HG03442 (cell line): ENCODE measurements around the gene CNTNAP5.

Experiments used
- ATAC-seq: cut with Tn5 transposase; IDR thresholded peaks from one replicate; pipeline ENCODE4 v1.9.1; 2021; ENCODE audit warnings: mild to moderate bottlenecking, moderate library complexity; ENCODE audit not compliant: unreplicated experiment

The CNTNAP5 gene

DNA sequence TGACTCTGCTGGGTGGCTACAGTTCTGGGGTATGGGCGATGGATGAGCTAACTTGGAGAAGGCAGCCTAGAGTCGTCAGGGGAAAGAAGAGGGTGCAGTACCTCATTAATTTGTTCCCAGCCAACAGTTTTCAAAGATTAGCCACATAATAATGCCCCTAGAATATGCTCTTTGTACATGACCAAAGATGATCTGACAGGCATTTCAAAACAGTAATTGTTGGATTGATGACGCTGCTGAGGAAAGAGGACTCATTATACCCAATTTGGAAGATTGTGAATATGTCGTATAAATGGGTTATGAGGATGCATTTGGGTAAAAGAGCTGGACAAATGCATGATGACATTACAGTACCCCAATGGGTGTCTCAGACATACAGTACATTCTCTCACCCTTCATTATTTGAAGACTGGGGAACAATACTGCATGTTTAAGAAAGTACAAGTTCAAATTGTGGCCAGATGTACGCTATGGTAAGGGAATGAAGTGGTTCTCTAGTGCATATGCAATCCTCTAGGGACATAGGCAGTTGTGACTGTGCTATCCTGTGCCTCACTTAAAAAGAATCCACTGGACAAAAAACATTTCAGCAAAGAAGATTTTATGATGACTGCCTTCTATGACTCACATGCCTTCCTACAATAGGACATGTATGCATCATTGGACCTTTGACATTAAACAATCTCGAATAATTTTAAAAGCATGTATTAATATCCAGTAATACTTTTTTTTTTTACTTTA is 233.2 kb downstream of the CNTNAP5 start:
- ATAC-seq, result no peak

DNA sequence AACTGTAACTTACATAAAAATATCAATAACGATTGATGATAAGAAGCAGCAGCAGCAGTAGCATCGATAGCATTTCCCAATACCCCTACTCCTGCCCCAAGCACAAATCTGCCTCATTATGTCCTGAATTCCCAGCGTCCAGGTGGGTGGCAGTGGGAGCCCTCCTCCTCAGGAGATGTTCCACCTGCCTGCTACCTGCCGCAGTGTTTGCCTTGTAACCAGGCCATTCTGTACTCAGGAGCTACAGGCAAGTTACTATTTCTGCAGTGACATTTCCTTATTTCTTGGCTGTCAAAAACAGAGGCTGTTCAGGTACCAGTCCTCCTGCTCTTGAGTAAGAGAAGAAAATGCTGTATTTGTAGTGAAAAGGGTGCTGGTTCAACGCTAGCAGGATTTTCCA is 236.4 kb downstream of the CNTNAP5 start:
- ATAC-seq, result no peak

DNA sequence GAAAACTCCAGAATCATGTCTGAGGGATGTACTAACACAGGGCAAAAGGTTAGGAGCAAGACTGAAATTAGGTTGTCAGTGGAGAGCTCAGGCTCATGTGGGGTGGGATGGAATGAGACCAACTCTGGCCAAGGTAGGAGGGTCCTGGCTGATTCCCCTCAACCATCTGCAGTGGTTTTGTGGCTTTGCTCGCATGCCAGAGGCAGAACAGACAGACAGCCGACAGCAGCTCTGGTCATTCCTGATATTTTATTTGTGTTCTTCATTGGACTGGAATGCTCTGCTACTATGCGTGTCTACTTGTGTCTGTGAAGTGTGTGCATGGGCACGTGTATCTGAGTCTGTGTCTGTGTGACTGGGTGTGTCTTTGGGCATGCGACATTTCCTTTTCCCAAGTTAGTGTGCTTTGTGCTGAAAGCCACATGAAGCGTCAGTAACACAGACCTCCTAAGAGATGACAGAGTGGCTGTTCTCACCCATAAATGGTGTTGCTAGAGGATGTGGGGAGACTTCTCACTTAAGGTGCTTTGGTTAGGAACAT is 239.5 kb downstream of the CNTNAP5 start:
- ATAC-seq, result no peak

DNA sequence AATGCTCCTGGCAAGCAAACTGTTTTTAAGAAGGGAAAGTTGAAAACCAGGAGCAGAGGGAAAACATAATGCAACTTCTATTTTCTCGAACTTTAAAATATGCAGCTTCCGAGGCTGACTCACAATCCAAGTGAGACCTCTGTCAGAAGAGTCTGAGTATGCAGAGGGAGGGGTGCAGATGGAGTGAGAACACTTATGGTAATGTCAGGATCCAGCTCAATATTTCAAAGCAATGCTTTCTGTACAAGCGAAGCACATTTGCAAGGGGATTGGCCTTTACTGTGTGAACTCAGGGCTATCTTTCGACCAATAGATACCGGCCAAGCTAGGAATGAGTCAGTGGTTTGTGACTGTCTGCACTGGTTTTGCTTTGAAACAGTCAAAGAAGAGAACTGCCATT is 242.7 kb downstream of the CNTNAP5 start:
- ATAC-seq, result no peak

DNA sequence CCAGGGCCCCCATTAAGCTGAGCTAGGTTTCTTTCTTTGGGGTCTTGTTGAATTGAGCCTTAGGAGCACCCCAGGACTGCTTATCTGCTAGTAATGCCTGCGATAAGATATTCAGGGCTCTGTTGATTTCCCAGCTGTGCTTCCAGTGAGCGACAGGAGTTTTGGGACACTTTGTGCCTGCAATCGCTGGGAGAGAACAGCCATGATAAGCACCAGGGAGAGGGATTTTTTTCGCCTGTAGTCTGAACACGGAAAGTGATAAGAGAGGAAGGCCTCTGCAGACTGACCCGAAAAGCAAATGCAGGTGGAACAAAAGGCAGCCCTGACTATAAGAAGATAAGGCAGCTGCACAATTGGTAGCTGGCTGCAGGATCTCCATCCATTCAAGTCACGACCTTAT is 244.3 kb downstream of the CNTNAP5 start:
- ATAC-seq, result no peak

DNA sequence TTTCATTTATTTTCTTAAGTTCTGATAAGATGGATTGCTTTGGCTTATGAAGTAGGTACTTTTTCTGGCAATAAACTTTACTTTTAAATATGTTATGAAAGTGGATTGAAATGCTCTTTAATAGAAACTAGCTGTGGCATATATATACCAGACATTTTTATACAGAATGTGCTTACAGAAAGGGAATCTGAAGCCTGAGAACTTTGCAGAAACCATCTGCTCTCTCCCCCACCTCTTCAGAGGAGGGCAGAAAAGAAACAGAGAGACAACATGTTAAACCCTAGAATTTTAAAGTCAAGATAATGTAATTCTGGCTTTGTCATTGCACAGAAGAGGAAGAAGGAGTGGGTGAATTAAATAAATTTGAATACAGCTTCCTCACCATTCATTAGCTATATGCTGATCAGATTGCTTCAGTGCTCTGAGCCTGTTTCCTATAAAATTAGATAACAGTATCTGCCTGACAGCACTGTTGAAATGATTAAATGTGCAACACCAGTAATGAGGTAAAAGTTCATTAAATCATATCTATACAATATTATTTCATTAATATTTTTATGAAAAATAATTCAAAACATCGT is 247.3 kb downstream of the CNTNAP5 start:
- no peak for ATAC-seq

DNA sequence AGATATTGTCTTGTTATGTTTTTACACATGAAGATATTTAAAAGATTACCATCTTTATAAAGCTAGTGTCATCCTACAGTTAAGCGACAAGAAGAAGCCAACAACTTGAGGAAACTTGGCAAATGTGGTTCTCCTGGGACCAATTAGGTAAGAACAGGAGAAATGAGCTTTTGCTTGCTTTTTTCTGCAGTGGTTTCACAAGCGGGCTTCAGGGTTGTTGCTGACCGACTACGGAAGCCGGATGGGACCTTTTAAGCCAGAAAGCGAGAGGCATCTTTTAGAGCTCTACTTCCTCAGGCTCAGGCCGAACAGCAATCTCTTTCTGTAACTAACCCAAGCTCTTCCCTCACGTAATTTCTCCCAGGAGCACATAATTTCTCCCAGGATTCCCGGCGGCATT is 256.5 kb downstream of the CNTNAP5 start:
- no peak for ATAC-seq

DNA sequence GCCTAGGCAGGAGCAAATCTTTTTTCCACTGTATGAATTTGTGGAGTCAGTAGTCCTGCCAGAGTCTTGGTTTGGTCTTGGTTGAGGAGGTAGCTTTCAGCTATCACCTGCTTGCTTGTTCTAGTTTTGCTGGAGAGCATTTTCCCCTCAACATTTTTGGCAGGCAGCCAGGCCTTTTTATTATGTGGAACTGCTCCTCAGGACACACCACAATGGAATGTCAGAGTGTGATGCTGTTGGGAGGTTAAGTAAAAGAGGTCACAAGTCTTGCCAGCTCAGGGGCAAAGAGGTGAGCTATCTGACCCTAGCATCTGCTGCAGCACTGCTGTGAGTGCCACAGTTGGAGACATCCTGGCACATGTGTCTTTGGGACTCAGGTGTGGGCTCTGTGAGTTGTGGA is 258.0 kb downstream of the CNTNAP5 start:
- no peak for ATAC-seq

DNA sequence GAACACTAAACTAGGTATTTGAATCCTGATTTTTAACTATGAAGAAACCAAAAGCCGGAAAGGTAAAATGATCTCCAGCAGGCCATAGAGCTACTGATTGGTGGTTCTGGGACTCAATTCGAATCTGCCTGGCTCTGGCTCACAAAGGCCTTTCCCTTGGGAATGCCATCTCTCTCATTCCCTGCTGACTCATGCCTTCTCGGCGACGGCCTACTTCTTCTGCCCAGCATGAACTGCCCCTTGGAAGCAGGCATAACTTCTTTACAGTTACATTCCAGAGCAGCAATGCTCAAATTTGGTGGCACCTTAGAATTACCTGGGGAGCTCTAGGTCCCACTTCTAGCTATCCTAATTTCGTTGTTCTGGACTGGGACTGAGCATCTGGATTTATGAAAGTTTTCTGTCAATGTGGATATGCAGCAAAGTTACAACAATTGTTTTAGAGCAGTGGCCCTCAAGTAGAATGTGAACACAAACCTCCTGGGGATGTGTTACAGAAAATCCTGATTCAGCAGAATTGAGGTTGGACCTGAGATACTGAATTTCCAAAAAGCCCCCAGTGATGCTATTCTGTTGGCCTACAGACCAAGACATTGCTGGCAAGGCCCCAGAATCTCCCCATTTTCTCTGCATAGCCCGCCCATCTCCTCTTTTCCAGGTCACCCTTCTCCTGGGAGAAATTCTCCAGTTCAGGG is 261.1 kb downstream of the CNTNAP5 start:
- ATAC-seq, result no peak

DNA sequence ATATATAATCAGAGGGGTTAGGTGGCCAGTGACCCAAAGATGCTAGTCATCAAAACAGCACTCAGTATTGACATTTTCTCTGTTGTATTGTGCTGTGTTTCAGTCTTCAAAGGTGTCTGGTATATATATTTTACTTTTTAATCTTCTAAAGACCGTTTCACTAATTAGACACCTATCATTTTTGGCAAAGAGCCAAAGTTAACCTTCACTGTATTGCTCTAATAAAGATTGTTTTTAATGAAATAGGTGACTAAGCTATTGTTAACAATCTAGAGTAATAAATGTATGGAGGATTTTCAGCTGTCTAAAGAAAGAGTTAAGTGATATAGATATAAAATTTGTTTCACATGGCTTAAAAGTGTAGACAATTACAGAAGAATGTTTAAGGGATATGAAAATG is 264.0 kb downstream of the CNTNAP5 start:
- no peak for ATAC-seq

DNA sequence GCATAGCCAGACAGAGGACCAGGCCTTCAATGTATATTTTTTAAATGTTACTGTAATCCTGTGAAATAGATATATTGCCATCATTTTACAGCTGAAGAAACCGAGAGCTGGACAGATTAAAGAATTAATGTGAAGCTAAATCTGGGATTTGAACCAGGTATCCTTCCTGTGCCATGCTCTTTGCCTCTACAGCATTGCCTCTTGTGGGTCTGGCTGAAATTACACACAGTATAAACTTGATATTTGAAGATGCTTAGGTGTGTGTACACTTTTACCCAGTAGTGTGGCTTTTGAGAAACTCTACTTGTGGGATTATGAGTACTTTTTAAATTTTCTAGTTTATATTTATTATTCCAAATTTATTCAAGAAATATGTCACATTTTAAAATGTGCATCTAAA is 264.5 kb downstream of the CNTNAP5 start:
- ATAC-seq, result no peak

DNA sequence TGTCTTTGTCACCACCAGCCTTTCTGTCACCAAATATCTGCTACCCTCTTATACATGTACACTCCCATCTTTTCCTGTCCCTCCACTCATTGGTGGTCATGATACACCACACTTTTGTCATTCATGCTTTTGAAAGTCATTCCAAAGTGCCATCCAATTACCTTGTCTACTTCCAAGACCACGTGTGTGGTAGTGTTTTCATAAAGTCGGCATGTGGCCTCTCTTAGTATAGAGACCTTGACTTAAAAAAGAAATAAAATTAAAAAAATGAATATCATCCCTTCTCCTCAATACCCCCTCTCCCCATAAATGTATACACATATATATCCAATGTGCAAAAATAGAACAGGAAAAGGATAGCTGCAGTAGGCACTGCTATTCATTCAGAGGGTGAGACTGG is 271.4 kb downstream of the CNTNAP5 start:
- ATAC-seq, result no peak

DNA sequence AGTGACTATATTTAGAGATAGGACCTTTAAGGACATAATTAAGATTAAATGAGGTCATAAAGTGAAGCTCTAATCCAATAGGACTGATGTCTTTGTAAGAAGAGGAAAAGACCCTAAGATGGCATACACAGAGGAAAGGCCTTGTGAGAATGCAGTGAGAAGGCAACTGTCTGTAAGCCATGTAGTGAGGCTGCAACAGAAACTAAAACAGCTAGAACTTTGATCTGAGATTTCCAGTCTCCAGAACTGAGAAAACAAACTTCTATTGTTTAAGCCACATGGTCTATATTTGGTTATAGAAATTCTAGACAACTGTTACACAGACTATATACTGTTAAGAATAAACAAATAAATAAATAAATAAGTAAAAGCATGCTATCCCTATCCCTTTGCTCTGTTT is 276.8 kb downstream of the CNTNAP5 start:
- ATAC-seq, result no peak

DNA sequence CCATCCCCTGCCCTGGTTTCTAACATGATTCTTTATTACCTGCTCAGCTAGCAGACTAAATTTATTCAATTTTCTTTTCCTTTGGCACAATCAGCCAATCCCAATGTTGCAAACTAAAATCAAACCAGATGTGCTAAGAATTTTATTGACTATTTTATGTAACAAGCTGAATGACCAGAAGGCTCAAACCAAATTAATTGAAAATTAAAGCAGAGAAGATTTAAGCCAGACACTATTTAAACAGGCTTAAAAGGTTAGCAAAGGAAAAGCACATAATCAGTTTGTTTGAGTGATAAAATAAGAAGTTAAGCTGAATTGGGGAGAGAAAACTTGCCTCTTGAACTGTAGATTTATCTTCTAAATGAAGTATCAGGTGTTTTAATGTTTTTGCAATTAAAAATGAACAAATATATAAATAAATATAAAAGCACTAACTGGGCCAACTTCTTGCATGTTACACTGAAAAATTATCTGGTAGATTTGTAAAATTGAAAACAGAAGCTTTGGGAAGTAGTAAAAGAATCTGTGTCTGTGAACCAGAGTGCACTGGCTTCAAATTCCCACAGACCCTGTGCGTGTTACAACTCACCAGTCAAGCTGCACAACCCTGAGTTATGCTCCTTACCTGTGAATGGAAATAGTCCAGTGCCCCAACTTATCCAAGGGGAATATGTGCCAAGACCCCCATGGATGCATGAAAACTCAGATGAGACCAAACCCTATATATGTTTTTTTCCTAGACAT is 283.4 kb downstream of the CNTNAP5 start:
- ATAC-seq, result no peak

DNA sequence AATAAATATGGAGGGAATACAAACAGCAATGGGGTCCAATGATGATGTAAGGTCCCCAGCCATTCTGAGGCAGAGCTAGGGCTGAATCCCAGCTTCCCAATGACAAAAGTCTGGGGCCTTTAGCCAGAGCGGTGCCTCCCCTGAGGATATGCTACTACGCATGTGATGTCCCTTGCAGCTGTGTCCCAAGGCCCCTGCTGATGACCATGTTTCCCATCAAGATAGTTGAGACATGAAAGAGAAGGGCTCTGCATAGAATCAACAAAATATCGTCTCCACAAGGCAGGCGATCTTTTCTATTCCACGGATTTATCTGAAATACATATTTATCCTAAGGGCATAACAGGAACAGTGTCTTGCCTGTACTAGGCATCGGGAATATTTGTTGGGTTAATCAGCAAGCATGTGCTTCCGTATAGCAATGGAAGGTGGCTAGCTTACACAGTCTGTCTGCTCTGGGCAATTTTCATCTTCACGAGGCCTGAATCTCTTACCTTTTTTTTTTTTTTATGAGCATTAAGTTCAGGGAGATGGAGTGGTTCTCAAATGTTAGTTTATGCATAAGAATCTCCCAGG is 284.6 kb downstream of the CNTNAP5 start:
- no peak for ATAC-seq

DNA sequence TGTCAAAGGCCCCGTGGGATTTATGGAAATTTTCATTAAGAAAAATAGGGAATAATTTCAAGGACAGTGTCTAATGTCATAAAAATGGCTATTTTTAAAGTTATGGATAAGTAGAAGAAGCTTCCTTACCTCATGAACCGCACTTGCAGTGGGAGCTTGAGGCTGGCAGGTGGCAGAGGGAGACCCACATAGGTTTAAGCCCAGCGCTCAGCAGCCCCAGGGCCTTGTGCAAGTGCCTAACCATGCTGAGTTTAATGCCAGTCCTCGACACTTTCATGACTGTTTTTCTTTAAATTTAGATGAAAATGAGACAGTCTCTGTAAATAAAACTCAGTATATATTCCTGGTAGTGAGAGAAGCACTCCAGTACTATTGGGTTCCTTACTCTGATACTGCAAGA is 285.6 kb downstream of the CNTNAP5 start:
- no peak for ATAC-seq

DNA sequence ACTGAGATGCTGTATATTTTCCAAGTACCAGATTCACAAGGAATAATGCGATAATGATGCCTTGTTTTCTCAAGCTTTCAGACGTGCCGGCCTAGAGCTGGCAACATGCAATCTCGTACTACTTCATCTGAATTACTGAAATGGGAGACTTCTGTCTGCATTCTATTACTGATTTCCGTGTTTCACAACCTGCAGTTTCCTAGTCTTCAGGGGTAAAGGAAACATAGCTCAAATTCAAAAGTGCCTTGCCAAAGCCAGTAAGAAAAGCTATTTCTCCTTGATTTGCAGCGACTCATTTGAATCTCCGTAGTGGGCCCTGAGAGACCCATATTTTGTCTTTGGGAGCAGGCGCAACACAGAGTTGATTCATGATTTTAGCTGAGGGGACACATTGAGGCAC is 289.0 kb downstream of the CNTNAP5 start:
- ATAC-seq, result no peak

DNA sequence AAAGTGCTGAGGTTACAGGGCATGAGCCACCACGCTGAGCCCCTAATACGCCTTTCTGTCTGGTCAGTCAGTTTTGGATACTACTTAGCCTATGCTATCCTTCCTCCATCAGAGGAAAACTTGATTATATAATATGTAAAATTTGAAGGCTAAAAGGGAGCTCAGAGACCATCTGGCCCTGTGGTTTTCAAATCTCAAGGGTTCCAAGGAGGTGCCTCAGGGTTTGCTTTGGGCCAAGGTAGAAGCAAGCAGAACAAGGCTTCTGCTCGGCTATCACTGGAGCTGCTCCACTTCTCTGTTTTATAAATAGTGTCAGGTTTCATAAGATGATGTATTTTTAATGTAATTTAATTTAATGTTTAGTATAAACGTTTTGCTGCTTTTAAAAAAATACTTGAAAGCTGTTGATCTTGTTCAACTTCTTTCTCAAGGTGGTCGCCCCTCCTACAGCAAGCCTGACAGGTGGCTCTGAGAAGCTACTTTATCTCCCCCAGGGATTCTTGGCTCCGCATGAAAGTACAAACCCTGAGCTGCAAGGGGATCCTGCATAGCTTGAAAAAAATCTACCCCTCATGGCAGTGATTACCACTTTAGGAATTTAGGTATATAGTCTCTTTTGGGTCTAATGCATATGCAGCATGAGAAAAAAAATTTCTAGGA is 290.3 kb downstream of the CNTNAP5 start:
- no peak for ATAC-seq

DNA sequence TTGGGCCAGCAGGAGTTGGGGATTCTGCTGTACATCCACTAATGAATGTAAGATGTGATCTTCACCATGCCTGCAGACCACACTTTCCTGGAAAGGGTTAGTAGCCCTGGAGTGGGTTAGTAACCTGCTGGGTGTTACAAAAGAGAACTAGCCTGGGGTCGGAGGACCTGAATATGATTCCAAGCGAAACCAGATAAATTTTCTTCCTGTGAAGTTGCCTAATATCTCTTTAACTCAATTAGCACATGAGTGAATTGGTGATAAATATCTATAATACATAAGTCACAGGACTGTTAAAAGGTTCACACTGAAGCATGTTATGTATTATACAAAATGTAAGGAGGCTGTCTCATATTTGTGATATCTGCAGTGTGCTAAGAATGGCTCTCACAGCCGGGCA is 291.0 kb downstream of the CNTNAP5 start:
- ATAC-seq, result no peak

DNA sequence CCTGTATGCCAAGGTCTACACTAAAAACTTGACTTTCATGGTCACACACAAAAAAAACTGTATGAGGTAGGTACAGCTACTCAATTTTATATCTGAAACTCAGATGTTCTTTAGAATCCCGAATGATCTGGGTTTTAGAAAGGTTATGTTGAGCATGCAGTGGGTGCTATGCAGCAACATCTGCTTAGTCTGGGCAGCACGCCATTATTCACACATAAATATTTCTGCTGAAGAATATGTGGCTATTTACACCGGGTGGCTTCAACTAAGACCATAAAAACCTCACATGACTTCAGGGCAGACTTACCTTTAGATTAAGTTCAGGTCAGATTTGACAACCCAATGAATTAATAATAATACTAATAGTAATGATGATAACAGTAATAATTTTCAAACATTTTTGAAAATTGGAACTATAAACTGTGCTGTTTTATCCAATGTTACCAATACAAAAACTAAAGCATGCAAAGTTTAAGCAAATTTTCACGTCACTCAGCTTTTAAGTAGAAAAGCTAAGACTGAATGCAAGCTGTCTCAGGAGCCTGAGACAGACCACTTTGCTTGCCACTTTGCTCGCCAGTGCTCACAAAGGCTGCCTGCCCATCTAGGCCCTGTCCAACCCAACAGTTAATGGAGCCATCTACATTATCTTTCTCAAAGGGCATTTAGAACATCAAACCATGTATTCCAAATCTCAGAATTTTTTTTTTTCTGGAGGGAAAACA is 292.0 kb downstream of the CNTNAP5 start:
- ATAC-seq, result no peak
